Uterus (tissue), 2 donors: Measurements from ENCODE around the gene KPNA5.
"Not testable (repeated sequence)": the region's sequence is repeated elsewhere in the genome, so short reads cannot be mapped to it uniquely, and the experiment has no call there.

ENCODE experiments used
- POLR2A ChIP-seq, 2 donors: fragments of 450-650 bp; IDR thresholded peaks; one replicate each; pipeline ENCODE4 v1.6.1; 2016; ENCODE audit warnings: antibody characterized with exemption in 2 of 2, mild to moderate bottlenecking in 1 of 2, moderate library complexity in 1 of 2
- TF ChIP-seq, protein P1 (sequence below), 4 experiments: fragments of 200-600 bp in 2 of 4; fragments of 450-650 bp in 2 of 4; sonication (generic) in 2 of 4; IDR thresholded peaks; one replicate each; pipeline ENCODE4 v1.5.1; 2016 to 2019; ENCODE audit warnings: antibody characterized with exemption in 4 of 4, mild to moderate bottlenecking in 2 of 4, moderate library complexity in 1 of 4

DNA sequence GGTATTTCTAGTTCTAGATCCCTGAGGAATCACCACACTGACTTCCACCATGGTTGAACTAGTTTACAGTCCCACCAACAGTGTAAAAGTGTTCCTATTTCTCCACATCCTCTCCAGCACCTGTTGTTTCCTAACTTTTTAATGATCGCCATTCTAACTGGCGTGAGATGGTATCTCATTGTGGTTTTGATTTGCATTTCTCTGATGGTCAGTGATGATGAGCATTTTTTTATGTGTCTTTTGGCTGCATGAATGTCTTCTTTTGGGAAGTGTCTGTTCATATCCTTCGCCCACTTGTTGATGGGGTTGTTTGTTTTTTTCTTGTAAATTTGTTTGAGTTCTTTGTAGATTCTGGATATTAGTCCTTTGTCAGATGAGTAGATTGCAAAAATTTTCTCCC is 12.3 kb downstream of the KPNA5 start:
- TF ChIP-seq POLR2A (IDR thresholded peaks at IDR 0.05) = not testable (repeated sequence)
- TF ChIP-seq, protein P1, sequence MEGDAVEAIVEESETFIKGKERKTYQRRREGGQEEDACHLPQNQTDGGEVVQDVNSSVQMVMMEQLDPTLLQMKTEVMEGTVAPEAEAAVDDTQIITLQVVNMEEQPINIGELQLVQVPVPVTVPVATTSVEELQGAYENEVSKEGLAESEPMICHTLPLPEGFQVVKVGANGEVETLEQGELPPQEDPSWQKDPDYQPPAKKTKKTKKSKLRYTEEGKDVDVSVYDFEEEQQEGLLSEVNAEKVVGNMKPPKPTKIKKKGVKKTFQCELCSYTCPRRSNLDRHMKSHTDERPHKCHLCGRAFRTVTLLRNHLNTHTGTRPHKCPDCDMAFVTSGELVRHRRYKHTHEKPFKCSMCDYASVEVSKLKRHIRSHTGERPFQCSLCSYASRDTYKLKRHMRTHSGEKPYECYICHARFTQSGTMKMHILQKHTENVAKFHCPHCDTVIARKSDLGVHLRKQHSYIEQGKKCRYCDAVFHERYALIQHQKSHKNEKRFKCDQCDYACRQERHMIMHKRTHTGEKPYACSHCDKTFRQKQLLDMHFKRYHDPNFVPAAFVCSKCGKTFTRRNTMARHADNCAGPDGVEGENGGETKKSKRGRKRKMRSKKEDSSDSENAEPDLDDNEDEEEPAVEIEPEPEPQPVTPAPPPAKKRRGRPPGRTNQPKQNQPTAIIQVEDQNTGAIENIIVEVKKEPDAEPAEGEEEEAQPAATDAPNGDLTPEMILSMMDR (IDR thresholded peaks at IDR 0.05) = not testable (repeated sequence)
